Spleen (tissue), 11 donors: Measurements from ENCODE around the gene BMP2. TPM values are rescaled to one million over a fixed set of nuclear protein-coding genes. Genes with fewer than 3 reads are reported as not detected.

Experiments
- DNase-seq: peaks from one replicate; pipeline ENCODE4 v3.0.0-alpha.2; 2020
- H3K27ac ChIP-seq, 8 donors: fragments of 200-600 bp; sonication (generic) in 7 of 8; 1 replicate in 4 of 8; 2 replicates in 4 of 8; pipeline versions ENCODE4 v1.5.0 to v1.8.0; 2016 to 2021; ENCODE audit warnings: inconsistent platforms in 4 of 8, mild to moderate bottlenecking in 4 of 8, moderate library complexity in 1 of 8
- H3K27me3 ChIP-seq, 7 donors: fragments of 200-600 bp; sonication (generic) in 6 of 7; replicated peaks in 1 of 7; 1 replicate in 4 of 7; 2 replicates in 3 of 7; pipeline versions ENCODE4 v1.5.0 to v1.8.0; 2016 to 2021; ENCODE audit warnings: inconsistent platforms in 3 of 7, mild to moderate bottlenecking in 1 of 7
- H3K36me3 ChIP-seq, 6 donors: fragments of 200-600 bp; sonication (generic) in 5 of 6; 1 replicate in 4 of 6; 2 replicates in 2 of 6; pipeline versions ENCODE4 v1.5.0 to v1.8.0; 2016 to 2021; ENCODE audit warnings: inconsistent platforms in 2 of 6
- H3K4me1 ChIP-seq, 6 donors: fragments of 200-600 bp; sonication (generic) in 5 of 6; 1 replicate in 3 of 6; 2 replicates in 3 of 6; pipeline versions ENCODE4 v1.5.0 to v1.8.0; 2016 to 2021; ENCODE audit warnings: inconsistent platforms in 3 of 6
- H3K4me3 ChIP-seq, 8 donors: fragments of 200-600 bp; sonication (generic) in 7 of 8; 1 replicate in 4 of 8; 2 replicates in 4 of 8; pipeline versions ENCODE4 v1.5.0 to v1.8.0; 2016 to 2021; ENCODE audit warnings: inconsistent platforms in 4 of 8, mild to moderate bottlenecking in 4 of 8, moderate library complexity in 2 of 8
- H3K9me3 ChIP-seq, 8 donors: fragments of 200-600 bp; sonication (generic) in 7 of 8; 1 replicate in 4 of 8; 2 replicates in 4 of 8; pipeline versions ENCODE4 v1.5.0 to v1.8.0; 2016 to 2021; ENCODE audit warnings: inconsistent platforms in 4 of 8
- CTCF ChIP-seq, 11 experiments: fragments of 200-600 bp in 7 of 11; fragments of 450-650 bp in 4 of 11; sonication (generic) in 4 of 11; IDR thresholded peaks in 8 of 11; conservative IDR thresholded peaks in 3 of 11; 1 replicate in 7 of 11; 2 replicates in 4 of 11; pipeline versions ENCODE4 v1.4.0 to v1.8.0; 2016 to 2021; ENCODE audit warnings: antibody characterized with exemption in 11 of 11, inconsistent platforms in 4 of 11, mild to moderate bottlenecking in 1 of 11
- POLR2A ChIP-seq, 3 donors: fragments of 450-650 bp; IDR thresholded peaks; one replicate each; pipeline ENCODE4 v1.5.1; 2017; ENCODE audit warnings: antibody characterized with exemption in 3 of 3, mild to moderate bottlenecking in 1 of 3
- POLR2AphosphoS5 ChIP-seq, 3 donors: sonication (generic); formaldehyde crosslinking; IDR thresholded peaks; one replicate each; pipeline ENCODE4 v1.5.1; 2017; ENCODE audit warnings: antibody characterized with exemption in 3 of 3
- WGBS, 5 donors: extraction: QIAGEN DNeasy Blood & Tissue Kit in 3 of 5; methylation state at CpG; one replicate each; pipeline versions ENCODE4 v1.1.5 to v1.1.7; 2013 to 2018; 5-methylcytosine and 5-hydroxymethylcytosine counted together
- intact Hi-C: fragments of 100-400 bp; cut with DNase I; formaldehyde crosslinking; loops from one replicate; pipeline ENCODE4 v1.15.0; 2023; ENCODE audit warnings: low total_unique reads
- polyA plus RNA-seq, 3 donors: library from polyadenylated mRNA; stranded (reverse); fragments of 200-250 nt; gene quantifications; one replicate each; pipeline ENCODE4 v1.2.1, GENCODE V29; 2013
- total RNA-seq, 7 donors: library from RNA; depleted of rRNA in 3 of 7; stranded (reverse); fragments of >200 nt in 3 of 7; fragmentation: NEBNext Ultra II Directional in 4 of 7; extraction: Animal tissue kit (Norgen Biotek cat#: 25700) in 4 of 7; gene quantifications; one replicate each; pipeline versions ENCODE4 v1.1.0 to v1.2.1, GENCODE V29; 2016 to 2021
- donor health status: healthy with polysubstance abuse.
- donor health status: DM: no; HTN: no; CAD: no; lungs with moderate emphysema.
- donor health status: DM: no; HTN: no; CAD: no.
- donor health status: Bipolar disorder and iron deficiency.
- donor health status: healthy.
- donor health status: DM: no; HTN: no; CAD: no.
- donor health status: DM: yes; HTN: yes; CAD: no.

BMP2 gene
- total and polyA plus RNA-seq, 10 donors = 1.7 to 30.1 (median 15.0) TPM

- no peaks in the 10 kb centered on the region for H3K27me3 ChIP-seq
- H3K9me3 ChIP-seq = no peaks in the 10 kb centered on the region
- intact Hi-C loops = no loop called here
- H3K4me1 ChIP-seq = peaks cover 0 to 33% (median 3%) of the 10 kb centered on the region in 6 donors
- no peak overlapping the region for H3K27ac ChIP-seq
- DNase-seq = no peak
- no peak overlapping the region for H3K4me3 ChIP-seq
- peaks cover 0 to 9% (median 0%) of the 10 kb centered on the region in 6 donors for H3K36me3 ChIP-seq
- WGBS, 5 donors = 55 to 76% (median 70%) methylated on average over 5 of the region's 5 CpGs
- TF ChIP-seq POLR2AphosphoS5 (IDR thresholded peaks at IDR 0.05) (no peak), CTCF (IDR thresholded peaks at IDR 0.05 in 8 of 11, conservative IDR thresholded peaks at IDR 0.05 in 3 of 11) (no peak), POLR2A (IDR thresholded peaks at IDR 0.05) (no peak)
Measured at GRCh38 chr20:6780433-6781190, 13.1 kb downstream of the BMP2 start.

- DNase-seq = no peak
- WGBS, 5 donors = 80 to 89% (median 85%) methylated on average over 5 of the region's 5 CpGs
- Histone ChIP-seq H3K9me3 (no peaks in the 10 kb centered on the region), H3K4me3 (no peak overlapping the region), H3K27ac (peak overlapping the region in 2 of 8 donors; percentile 5 to 9), H3K4me1 (peaks cover 0 to 25% (median 3%) of the 10 kb centered on the region in 6 donors), H3K27me3 (no peaks in the 10 kb centered on the region), H3K36me3 (peaks cover 0 to 1% (median 0%) of the 10 kb centered on the region in 6 donors)
- intact Hi-C loops = no loop called here
- TF ChIP-seq POLR2AphosphoS5 (IDR thresholded peaks at IDR 0.05) (no peak), CTCF (IDR thresholded peaks at IDR 0.05 in 8 of 11, conservative IDR thresholded peaks at IDR 0.05 in 3 of 11) (no peak), POLR2A (IDR thresholded peaks at IDR 0.05) (no peak)
Measured at GRCh38 chr20:6783752-6784151, 16.3 kb downstream of the BMP2 start.

GRCh38 chr20:6784210-6784631 is 16.7 kb downstream of the BMP2 start:
- WGBS, 5 donors = 48 to 61% (median 54%) methylated on average over 5 of the region's 5 CpGs
- Histone ChIP-seq H3K27ac (peak overlapping the region in 1 of 8 donors; percentile 9), H3K4me3 (no peak overlapping the region), H3K9me3 (no peaks in the 10 kb centered on the region), H3K4me1 (peaks cover 0 to 23% (median 3%) of the 10 kb centered on the region in 6 donors), H3K27me3 (no peaks in the 10 kb centered on the region), H3K36me3 (no peaks in the 10 kb centered on the region)
- intact Hi-C loops = no loop called here
- no peak for TF ChIP-seq POLR2AphosphoS5 (IDR thresholded peaks at IDR 0.05)
- TF ChIP-seq CTCF (IDR thresholded peaks at IDR 0.05 in 8 of 11, conservative IDR thresholded peaks at IDR 0.05 in 3 of 11) = no peak
- TF ChIP-seq POLR2A (IDR thresholded peaks at IDR 0.05) = no peak
- no peak for DNase-seq

GRCh38 chr20:6784767-6785166 is 17.3 kb downstream of the BMP2 start:
- DNase-seq = no peak
- TF ChIP-seq POLR2A (IDR thresholded peaks at IDR 0.05) (no peak), CTCF (IDR thresholded peaks at IDR 0.05 in 8 of 11, conservative IDR thresholded peaks at IDR 0.05 in 3 of 11) (no peak), POLR2AphosphoS5 (IDR thresholded peaks at IDR 0.05) (no peak)
- intact Hi-C loops = no loop called here
- Histone ChIP-seq H3K9me3 (no peaks in the 10 kb centered on the region), H3K36me3 (no peaks in the 10 kb centered on the region), H3K27me3 (no peaks in the 10 kb centered on the region), H3K4me3 (no peak overlapping the region), H3K27ac (no peak overlapping the region), H3K4me1 (peaks cover 0 to 21% (median 3%) of the 10 kb centered on the region in 6 donors)
- 79 to 91% (median 85%) methylated on average over 3 of the region's 3 CpGs for WGBS, 5 donors
